Measurements from ENCODE around the gene CYP26A1.
A peak's percentile ranks its signal among the peaks of the same experiment; 100 is the strongest.

CYP26A1 gene, protein sequence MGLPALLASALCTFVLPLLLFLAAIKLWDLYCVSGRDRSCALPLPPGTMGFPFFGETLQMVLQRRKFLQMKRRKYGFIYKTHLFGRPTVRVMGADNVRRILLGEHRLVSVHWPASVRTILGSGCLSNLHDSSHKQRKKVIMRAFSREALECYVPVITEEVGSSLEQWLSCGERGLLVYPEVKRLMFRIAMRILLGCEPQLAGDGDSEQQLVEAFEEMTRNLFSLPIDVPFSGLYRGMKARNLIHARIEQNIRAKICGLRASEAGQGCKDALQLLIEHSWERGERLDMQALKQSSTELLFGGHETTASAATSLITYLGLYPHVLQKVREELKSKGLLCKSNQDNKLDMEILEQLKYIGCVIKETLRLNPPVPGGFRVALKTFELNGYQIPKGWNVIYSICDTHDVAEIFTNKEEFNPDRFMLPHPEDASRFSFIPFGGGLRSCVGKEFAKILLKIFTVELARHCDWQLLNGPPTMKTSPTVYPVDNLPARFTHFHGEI

DNA sequence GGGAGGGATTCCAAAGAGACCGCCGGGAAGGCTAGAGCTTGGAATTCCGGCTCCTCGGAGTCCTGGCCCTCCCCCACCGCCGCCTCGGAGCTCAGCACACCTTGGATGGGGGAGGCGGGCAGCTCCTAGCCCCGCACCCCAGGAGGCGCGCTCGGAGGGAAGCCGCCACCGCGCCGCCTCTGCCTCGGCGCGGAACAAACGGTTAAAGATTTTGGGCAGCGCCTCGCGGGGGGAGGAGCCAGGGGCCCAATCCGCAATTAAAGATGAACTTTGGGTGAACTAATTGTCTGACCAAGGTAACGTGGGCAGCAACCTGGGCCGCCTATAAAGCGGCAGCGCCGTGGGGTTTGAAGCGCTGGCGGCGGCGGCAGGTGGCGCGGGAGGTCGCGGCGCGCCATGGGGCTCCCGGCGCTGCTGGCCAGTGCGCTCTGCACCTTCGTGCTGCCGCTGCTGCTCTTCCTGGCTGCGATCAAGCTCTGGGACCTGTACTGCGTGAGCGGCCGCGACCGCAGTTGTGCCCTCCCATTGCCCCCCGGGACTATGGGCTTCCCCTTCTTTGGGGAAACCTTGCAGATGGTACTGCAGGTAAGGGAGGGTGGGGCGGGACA, at the start of gene CYP26A1:
Gene CYP26A1 (plus strand): TSS at position 355 of the 608 bp plus-strand sequence. CDS start 42 bp downstream, at position 397.
- no peak for DNase-seq (ENCODE audit: low spot score)

DNA sequence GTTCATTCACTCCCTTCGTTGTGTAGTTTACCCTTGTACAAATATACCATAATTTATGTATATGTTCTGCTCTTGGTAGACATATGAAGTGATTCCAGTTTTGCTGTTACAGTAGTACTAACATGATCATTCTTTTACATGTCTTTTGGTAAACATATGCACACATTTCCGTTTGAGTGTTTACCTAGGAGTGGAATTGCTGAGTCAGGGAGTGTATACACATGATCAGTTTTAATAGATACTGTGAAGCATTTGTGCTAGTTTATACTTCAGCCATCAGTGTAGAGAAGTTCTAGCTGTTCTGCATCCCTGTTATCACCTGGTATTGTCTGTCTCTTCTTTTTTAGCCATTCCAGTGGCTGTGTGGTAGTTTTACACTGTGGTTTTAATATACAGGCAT, 47.6 kb upstream of the CYP26A1 start:
- DNase-seq (ENCODE audit: low spot score): no peak

GRCh38 chr10:93027508-93027907, 46.2 kb upstream of the CYP26A1 start:
- DNase-seq (ENCODE audit: low spot score): no peak

- peak; percentile 45 for DNase-seq (ENCODE audit: low spot score)
These were observed 44.8 kb upstream of the CYP26A1 start for GRCh38 chr10:93028883-93029282.

DNA sequence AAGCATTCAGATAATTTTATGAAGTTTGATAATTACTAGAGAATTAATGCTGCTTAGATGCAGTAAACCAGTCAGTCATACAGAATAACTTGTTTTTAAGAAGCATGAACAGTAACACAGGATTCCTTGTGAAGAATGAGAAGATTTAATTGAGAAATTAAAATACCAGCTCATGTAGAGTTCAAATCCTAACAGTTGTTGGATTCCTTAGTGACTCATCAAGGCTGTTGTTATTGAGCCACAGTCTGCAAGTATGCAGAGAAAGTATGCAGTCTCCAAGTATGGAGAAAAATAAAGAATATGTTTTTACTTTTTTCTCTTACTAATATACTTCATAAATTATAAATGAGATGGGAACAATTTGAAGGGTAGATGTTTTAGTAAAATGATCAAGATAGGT, 43.3 kb upstream of the CYP26A1 start:
- peak; percentile 82 for DNase-seq (ENCODE audit: low spot score)

DNA sequence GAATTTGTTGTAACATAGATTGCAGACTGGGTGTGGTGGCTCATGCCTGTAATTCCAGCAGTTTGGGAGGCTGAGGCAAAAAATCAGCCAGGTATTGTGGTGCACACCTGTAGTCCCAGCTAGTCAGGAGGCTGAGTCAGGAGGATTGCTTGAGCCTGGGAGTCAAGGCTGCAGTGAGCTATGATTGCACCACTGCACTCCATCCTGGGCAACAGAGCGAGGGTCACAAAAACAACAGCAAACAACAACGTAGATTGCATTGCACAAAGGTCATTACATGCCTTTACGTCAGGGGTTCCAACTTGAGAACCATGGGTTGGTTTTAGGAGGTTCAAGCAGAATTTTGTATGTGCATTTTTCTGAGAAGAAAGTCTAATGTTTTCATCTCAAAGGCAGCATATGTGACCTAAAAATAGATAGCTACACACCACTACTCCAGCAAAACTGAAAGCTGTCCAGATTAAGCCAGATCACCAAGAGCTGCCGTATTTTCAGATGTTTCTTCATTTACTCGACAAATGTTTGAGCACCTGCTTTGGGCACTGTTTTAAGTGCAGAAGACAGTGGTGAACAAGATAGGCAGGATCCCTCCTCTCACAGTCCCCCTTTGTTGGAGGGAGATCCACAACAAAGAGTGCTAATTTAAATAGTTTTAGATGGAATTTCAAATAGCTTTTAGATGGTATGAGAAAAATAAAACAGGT, 41.4 kb upstream of the CYP26A1 start:
- DNase-seq (ENCODE audit: low spot score): no peak

DNA sequence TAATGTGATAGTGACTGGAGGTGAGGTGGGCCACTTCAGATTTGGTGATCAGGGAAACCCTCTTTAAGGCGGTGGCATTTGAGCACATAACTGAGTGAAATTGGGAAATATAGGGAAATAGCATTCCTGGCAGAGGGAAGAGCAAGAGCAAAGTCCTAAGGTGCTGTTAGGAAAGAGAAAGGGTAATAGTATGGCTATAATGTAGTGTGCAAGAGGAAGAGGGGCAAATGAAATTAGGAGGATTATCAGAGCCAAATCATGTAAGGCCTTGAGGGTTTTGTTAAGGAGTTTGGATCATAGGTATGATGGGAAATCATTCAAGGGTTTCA, 40.9 kb upstream of the CYP26A1 start:
- DNase-seq (ENCODE audit: low spot score): no peak

DNA sequence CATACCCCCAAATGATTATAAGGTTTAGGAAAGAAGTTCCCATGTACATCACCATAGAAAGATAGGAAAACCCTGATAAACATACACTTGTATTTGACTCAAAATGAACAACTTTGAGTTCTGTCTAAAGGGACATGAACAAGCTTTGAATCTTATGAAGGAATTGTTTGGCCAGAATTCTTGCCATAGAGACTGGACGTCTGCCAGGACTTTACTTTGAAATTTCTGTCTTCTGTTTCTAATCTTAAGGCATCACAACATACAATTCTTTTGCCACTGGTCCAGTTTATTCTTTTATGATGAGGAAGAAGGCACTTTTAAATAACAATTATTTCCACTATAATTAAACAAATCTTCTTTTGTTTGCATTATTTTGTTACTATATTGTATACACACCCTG, 39.3 kb upstream of the CYP26A1 start:
- DNase-seq (ENCODE audit: low spot score): no peak

DNA sequence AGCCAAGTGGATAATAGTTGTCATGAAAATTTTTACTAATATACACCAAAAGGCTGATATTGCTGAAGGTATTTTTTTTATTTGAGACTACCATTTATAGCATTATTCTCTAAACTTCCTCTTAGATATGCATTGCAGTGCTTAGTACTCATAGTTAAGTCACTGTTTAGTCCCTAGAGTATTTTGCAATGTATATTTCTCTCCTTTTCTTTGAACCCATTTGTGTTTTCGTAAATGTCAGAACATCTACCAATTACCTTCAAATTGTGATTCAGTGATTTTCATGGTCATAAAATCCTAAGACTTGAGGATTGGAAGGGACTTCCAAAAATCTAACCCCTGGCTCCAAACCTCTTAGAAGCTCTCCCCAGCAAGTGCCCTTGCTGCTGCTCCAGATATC, 34.6 kb upstream of the CYP26A1 start:
- no peak for DNase-seq (ENCODE audit: low spot score)

DNA sequence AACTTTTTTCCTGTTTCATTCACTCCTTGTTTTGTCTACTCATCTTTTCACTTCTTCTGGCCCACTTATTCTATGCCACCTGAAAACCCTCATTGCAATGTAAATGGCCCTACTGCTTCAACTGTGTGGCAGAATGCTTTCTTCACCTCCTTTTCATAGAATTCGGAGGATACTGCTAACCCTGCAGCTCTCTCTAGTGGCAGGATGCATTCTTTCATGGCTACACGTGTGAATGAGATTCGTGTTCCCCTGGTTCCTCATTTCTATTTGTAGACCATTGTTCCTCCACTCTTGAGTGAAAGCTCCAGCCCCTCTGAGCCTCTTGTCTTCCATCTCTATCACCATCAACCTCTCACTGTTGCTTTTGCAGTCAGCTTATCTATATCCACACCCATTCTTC, 34.0 kb upstream of the CYP26A1 start:
- peak; percentile 67 for DNase-seq (ENCODE audit: low spot score)

- DNase-seq (ENCODE audit: low spot score): no peak
These were observed 19.2 kb upstream of the CYP26A1 start for GRCh38 chr10:93054486-93054885.

GRCh38 chr10:93058139-93058538, 15.6 kb upstream of the CYP26A1 start:
- DNase-seq (ENCODE audit: low spot score): no peak

DNA sequence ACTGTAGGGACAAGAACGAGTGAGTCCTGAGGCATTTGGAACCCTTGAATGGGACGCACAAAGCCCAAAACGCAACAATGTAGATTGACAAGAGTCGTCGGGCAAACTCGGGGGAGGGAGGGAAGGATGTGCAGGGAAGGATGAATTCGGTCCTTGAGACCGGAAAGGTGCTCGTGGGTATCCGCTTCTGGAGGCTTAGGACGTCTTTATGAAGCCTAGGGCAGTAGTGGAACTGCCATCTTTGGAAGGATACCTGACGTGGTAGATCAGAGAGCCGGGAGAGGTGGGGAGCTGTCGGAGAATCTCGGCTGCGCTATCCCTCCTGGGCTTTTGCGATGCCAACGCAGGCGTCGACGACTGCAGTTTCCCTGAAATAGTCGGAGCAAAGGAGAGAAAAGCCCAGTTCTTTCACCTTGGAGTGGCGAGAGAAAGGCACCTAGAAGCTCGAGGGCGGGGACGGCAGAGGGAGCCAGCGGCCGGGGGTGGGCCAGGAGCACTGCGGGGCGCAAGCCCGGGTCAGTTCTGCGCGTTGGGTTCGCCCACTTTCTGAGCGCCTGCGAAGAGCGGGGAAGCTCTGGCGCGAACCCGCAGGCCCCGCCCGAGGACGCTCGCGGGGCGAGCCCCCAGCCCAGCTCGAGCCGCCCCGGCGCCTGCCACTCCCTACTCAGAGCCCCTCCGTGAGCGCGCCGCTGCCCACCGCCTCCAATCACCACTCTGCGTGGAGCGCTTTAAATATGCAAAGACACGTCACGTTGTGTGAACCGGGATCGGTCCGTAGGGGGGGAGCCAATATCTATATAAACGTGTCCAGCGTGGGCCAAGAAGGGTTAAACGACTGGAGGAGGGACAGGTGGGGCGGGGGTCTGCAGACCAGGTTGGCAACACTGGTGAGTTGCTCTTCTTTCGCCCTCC, 13.5 kb upstream of the CYP26A1 start, which contains the start of gene CYP26C1:
Gene CYP26C1 (plus strand): TSS at position 824 of the 912 bp plus-strand sequence. CDS start 466 bp downstream, outside the sequence.
- DNase-seq (ENCODE audit: low spot score): no peak

DNA sequence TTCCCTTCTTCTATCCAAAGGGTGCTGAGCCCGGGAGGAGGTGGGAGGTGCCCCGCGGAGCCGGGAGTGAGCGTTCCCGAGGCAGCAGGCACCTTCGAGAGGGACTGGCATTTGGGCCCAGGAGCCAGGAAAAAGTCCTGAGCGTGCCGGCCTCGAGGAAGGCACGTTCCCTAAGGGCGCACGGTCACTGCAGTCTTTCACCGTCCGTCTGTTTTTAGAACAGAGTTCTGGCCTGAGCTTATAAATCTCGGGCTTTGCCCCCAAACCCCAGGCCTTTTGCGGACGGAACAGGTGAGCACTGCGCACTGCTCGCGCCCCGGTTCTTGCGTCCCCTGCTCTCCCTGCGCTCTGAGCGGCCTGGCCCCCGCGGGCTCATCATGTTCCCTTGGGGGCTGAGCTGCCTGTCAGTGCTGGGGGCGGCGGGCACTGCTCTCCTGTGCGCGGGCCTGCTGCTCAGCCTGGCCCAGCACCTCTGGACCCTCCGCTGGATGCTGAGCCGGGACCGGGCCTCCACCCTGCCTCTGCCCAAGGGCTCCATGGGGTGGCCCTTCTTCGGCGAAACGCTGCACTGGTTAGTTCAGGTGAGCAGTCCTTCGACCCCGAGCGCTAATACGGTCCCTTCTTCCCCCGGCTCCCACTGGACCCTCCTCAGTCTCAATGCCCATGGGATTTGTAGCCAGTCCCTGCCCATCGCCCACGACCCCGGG, 12.7 kb upstream of the CYP26A1 start:
- no peak for DNase-seq (ENCODE audit: low spot score)

DNA sequence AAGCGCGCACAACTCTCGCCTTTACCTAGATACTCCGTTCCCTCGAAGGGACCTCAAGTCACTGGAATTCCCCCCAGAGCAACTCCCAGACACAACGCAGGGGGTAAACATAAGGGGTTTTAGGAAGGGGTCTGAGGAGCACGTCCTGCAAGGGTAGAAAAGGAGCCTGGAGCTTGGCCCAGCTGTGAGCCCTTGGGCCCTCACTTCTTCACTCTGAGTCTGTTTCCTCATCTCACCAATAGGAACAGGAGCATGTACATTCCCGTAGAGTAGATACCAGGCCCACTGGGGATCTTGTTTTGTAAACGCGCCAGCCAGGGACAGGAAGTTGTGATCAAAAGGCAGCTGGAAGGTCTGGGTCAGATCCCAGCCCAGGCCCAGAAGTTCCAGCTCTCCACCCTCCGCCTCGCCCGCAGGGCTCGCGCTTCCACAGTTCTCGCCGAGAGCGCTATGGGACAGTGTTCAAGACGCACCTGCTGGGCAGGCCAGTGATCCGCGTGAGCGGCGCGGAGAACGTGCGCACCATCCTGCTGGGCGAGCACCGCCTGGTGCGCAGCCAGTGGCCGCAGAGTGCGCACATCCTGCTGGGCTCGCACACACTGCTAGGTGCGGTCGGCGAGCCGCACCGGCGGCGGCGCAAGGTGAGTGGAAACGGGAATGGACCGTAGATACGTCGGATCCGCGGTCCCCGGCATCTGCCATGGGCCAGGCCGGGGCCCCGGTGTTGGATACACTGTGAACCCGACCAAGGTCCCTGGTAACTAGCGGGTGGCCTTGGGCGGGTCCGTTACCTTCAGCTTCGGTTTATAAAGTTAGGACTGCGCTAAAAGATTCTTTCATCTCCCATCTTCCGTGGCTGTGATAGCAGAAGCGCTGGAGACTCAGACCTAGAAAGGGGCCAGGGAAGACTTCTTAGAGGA, 11.8 kb upstream of the CYP26A1 start:
- DNase-seq (ENCODE audit: low spot score): no peak

DNA sequence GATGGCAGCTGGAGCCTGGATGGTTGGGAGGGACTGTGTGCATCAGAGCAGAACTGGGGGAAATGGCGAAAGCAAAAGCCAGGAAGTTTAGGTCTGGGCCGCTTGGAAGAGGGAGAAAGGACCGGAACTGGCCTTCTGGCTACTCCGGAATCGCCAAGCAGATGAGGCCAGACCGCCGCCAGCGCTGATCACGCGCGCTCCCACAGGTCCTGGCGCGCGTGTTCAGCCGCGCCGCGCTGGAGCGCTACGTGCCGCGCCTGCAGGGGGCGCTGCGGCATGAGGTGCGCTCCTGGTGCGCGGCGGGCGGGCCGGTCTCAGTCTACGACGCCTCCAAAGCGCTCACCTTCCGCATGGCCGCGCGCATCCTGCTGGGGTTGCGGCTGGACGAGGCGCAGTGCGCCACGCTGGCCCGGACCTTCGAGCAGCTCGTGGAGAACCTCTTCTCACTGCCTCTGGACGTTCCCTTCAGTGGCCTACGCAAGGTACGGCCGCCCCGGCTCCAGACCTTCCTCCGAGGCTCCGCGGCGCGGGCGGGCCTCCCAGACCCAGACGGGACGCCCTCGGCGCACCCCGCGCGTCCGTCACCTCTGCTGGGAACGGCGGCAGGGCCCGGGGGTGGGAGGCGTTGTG, 11.1 kb upstream of the CYP26A1 start:
- DNase-seq (ENCODE audit: low spot score): peak; percentile 45

GRCh38 chr10:93063144-93063976, 10.3 kb upstream of the CYP26A1 start:
- DNase-seq (ENCODE audit: low spot score): no peak

DNA sequence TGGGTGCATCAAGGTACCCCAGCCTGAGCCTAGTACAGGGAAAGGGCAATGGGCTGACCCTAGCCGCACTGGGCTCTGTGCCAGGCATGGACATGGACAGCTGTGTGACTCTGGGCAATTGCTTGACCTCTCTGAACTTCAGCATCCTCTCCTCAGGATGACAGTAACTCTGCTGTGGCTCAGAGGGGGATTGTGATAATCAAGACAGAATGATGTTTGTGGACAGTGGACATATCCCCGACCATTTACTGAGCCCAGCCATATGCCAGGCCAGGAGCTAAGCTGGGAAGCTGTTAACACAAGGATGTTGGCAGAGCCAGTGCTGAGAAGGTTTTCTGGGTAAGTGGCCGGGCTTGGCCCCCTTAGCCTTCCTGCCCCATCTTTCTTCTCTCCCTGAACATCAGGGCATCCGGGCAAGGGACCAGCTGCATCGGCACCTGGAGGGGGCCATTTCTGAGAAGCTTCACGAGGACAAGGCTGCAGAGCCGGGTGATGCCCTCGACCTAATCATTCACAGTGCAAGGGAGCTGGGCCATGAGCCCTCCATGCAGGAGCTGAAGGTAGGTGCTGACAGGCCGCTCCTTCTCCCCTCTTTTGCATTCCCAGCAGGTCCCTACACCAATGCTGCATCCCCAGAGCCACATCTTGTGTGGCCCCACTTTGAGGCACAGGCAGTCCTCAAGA, 9.6 kb upstream of the CYP26A1 start:
- DNase-seq (ENCODE audit: low spot score): no peak

Measured in AG08395 (cell line).